HG02870 (cell line): ENCODE data around the gene SLC9A9.

Experiments used
- ATAC-seq: cut with Tn5 transposase; IDR thresholded peaks from one replicate; pipeline ENCODE4 v1.9.1; 2021; ENCODE audit warnings: mild to moderate bottlenecking, moderate library complexity; ENCODE audit not compliant: unreplicated experiment

The SLC9A9 gene

DNA sequence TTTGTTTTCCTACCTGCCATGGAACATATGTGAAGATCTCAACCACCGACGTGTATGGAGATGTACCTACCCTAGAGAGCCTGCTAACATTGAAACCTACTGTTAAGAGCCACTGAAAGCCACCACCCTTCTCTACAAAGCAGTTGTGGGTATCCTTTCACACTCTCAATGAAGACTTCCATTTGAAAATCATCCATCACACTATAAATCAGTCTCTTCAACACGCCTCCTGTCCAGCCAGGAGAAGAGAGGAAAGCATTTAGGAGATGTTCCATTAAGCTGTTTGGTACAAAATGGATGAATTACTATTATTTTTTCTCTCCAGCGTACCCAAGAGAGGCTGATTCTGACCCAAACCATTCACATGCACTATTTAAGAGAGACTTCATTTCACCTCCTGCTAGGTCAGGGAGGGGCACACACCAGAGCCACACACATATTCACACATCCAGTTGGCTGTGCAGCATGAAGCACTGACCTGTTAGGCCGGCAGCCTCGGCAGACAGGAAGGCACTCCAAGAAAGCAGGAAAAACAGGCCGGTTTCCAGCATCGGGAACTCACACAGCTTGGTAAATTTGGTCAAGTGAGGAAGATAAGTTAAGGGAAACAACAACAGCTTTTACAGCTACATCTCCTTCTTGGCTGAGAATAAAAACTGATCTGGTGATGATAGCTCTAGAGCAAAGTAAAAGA is 274.5 kb downstream of the SLC9A9 start:
- ATAC-seq, result no peak

DNA sequence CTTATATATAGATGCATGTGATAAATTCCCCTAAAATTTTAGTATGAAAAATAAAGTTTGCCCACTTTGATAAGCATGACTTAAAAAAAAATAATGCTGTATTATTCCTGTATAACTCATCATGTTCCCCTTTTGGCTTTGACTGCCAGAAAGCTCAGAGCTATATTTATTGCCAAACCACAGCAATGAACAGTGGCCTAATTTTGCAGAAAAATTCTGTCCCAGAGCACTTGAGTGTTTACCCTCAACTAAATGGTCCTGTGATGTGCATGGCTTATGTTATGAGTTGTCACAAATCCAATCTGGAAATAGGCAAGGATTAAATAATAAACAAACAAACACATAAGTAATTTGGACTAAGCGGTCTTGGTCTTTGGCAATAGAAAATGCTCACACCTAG is 276.7 kb downstream of the SLC9A9 start:
- ATAC-seq, result no peak

DNA sequence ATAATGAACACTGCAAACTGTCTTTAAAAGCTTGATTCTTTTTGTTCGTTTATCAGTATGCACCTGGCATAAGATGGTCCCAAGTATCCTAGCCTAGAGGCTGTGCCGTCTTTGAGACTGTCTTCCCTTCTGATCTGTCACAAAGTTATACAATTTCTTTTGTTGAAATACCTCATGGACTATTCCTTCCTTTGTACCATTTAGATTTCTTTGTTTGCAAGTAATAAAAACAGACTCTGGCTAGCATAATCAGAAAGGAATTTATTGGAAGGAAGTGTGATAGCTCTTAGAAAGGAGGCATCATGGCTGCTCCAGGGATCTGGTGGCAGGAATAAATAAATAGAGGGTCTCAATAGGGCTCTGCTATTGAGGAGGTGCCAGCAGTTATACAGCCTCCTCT is 280.4 kb downstream of the SLC9A9 start:
- no peak for ATAC-seq

DNA sequence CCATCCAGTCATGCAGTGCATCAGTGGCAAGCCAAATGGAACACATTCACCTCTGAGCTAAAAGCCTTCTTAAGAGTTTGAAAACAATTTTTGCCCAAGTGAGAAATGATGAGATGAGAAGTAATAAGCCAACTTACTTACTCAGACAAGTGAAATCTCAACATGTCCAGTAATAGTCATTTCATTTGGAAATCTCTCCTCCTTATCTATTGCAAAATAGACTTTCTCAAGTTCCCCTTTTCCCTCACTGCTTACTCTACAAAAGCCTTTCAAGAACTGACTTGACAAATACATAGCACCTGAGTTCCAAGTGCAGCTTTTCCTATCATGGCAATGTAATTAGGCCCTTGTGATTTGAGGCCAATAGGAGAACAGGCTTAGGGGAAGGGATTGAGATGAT is 282.3 kb downstream of the SLC9A9 start:
- ATAC-seq, result no peak

DNA sequence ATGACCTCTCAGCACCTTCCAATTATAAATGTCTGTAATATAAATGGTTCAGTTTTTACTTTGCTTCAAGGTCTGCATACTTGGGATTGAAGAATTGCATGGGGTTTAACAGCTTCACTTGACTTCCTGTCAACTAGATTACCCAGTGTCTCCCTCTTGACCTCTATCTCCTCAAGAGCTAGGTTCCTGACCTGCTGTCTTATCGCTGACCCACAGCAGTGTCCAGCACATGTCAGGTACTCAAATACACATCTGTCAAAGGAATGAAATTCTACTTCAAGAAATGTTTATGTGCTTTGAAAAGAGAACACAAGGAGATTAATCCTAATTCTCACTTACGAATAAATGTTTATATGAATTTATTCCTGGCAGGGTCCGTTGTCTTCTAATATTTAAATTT is 284.5 kb downstream of the SLC9A9 start:
- ATAC-seq, result no peak

DNA sequence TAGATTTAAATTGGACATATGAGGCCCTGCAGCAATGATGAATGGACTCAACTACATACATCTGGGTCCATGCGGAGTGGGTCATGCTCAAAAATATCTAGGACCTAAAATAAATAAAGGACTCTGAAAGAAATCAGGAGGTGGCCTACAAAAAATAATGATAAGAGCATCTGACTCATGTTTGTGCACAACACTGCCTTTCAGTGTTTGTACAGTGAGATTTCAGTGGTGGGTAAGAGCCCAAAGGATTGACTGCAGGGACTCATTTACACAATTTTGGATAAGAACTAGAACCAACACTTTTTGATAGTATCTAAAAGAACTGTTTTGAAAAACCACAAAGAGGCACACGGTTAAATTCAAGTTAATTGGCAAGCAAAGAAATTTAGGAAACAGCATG is 285.5 kb downstream of the SLC9A9 start:
- ATAC-seq, result no peak

DNA sequence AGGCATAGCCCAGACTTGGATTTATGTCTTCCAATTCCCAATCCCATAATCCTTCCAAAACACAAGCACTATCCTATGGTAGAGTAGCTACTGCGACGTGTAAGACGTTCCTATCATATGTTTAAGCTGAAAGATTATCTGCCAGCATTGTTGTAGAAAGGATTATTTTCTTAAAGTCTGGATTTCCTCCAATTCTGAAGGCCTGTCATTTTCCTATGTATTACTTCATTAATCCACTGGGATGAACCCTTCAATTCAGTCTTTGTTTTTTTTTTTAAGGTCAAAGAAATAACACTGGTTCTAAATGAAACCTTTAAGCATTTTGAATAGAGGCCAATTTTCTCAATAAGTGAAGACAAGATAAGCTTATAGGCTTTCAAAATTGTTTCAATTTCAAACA is 289.0 kb downstream of the SLC9A9 start:
- no peak for ATAC-seq

DNA sequence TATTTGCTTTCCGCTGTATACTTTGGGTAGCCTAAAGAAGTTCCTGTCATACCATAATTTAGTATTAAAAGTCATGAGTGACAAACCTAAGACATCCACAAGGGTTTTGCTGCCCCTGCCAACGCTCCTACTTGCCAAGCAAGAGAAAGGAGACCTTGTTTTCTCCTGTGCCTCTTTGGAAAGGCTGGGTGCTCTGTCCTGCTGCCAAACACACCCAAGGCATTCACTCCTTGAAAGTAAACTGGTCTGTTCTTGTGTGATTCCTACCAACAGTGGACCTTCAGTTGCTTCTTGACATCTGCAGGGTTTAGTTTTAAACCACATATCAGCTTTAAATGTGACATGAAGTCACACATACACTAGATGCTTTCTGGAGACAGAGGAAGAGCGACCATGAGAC is 295.4 kb downstream of the SLC9A9 start:
- ATAC-seq, result no peak

DNA sequence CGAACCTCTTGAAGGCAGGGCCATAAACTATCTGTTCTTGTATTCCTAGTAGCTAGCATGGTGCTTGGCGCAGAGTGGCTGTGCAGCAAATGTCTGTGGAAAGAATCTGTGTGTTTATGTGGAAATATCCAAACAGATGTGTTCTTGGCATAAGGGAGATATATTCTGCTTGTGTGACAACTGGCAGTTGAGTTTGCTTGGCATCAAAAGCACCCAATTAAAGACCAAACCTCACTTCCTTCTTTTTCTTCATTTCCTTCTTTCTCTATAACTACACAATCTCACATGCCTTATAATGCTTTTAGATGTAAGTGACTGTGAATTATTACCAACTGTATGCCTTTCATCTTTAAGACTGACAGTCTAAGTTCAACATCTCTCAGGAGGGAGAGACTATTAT is 296.5 kb downstream of the SLC9A9 start:
- ATAC-seq, result no peak

DNA sequence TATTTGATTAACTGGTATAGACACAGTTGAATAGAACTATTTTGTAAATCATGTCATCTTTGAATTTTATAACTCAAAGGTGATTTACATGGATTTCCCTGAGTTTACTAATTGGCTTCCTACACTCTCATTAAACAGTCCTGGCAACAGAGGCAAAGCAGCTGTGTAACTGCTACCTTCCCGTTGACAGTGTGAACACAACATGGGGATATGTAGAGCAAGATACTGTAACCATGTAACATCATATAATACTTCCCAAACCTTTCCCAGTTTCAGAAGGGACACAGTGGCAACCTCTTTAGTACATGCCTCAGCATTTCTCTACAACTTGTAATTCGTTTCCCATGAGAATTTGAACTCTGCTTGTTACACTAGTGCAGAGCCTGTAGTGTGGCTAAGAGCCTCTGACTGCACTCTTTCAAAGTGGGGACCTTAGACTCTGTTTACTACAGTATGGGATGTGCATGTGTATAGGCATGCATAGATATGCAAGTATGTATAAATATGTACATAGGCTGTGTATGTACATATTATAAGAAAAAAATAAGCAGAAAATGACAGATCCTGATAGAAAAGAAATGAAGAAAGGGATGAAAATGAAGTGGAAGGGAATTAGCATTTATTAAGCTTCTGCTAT is 299.3 kb downstream of the SLC9A9 start:
- no peak for ATAC-seq

DNA sequence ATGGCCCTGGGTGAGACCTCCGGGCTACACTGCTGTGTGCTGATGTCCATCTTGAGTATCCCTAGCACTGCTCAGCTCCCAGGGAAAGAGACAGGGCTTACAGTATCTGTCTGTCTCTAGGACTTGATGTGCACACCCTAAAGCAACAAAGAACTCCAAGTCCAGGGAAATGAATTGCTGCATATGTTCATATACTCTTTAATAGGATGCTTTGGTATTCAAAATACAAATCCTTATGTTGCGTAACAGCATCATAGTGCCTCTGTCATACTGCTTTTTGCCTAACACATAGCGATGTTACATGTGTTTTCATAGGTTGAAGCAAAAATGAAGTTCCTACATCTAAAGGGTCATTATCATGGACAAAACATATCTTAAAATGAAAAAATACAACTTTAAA is 299.9 kb downstream of the SLC9A9 start:
- no peak for ATAC-seq

DNA sequence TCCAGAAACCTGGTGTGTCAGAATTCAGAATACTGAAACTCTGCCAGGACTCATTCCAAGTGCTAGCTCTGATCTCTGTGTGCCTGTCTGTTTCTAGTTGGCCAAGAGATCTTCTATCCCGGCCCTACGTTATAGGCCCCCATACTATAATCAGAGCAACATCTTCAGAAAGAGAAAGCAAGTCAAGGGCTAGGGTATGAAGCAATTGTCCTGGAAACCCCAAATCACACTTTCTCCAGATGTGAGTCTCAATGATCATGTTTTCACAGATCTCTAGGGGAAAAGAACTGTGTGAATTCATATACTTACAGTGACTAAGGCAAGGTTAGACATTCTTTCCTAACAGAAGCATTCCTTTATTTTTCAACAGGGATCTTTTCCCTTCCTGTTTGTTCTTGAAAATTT is 309.7 kb downstream of the SLC9A9 start:
- no peak for ATAC-seq

DNA sequence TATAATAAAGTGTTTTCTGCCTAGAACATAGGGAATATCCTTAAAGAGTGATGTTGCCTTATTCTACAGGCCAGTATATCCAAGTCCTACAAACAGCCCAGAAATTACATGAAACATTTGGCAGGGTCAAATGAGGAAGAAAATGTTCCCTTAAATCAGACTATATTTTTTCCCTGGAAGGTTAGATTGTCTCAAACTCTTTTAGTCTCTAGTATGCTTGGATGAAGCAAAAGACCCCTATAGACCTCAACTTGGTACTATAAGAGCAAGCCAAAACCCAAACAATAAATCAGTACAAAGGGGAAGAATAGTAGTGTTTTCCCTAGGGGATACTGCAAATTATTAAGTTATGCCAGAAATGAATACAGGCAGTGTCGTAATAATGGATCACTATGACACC is 310.2 kb downstream of the SLC9A9 start:
- ATAC-seq, result no peak

DNA sequence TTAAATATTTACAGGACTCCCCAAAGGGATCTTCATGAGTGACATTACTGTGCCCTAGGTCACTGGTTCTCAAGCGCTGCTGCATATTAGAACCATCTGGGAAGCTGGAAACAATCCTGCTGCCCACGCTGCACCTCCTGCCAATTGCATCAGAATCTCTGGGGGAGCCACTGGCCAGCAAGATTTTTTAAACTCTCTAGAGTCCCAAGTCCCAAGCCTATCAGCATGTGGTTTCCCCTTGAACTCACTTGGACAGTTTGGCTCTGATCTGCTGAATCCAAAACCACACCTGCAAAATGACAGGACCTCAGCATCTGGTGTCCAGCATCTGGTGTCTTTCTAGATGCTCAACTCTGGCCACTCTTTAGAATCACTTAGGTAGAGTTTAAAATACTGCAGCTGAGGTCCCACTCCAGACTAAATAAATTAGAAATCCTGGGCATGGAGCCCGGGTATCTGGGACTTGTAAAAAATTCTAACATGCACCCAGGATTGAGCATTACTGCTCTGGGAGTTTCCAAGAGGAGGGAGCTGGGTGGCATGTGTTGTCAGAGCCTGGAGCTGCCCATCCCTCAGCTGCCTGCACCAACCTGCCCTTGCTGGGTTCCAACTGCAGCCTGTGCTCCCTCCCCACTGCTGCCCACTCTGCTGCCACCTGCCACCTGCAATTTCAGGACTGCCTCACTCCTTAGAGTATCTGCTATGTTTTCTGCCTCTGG is 311.3 kb downstream of the SLC9A9 start:
- no peak for ATAC-seq

DNA sequence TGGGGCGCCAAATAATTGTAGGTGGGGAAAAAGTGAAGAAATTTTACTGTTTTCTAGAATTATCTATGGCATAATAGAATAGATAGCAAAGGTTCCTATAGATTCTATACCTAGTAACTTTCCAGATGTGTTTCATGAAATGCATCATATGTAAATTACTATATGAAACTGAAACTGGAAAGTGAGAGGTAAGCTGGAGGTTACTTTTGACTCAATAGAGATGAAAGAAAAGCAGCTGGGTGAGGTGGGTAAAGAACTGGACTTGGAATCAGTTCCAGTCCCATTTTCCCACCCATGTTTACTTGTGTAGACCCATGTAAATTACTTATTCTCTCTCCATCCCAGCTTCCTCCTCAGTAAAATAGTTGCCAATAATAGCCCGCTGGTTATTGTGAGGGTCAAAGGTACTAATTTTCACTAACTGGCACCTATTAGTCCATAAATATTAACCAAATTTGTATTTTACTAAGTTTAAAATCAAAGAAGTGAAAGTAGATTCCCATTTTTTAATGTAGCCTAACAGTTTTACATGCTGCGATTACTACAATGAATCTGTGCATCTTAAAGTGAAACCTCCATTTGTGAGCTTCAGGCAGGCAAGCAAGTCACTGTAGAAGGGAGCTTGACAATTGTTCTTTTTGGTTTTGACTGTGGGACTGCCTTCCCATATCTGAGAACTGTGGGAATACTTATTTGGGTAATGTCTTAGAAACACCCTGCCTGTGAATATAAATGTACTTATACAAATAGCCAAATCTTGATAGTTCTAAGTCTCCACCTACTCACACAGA is 312.1 kb downstream of the SLC9A9 start:
- peak; percentile 88 for ATAC-seq

DNA sequence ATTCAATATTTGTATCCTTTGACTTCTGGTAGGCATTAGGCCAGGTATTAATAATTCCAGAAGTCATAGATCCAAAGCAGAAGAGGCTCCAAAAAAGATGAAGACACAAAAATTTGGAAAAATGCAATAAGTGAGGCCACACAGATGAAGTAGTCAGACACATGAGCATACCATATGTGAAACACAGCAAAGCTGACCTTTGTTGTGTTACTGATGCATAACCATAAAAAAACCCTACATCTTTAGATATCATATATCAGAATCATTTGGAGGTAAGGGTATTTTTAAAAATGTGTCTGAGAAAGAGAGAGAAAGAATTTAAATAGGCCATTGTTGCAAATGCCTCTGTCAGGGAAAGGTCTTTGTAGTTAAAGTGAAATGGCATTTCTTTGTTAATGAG is 314.9 kb downstream of the SLC9A9 start:
- no peak for ATAC-seq

DNA sequence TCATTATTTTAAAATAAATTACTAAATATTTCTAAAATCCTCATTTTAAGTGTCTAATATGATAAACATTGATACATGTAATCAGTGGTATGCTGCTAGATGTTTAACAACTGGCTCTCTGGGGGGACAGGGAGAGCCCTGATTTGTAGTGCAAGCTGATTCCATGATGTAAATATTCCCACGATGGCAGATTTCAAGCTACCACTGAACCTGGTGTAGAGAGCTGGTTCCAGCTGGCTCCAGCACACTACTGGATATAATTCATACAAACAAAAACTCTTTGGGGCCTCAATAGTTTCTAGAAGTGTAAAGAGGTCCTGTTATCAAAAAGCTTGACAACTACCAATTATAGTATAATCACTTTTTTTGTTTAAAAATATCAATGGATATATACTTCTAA is 316.2 kb downstream of the SLC9A9 start:
- no peak for ATAC-seq

DNA sequence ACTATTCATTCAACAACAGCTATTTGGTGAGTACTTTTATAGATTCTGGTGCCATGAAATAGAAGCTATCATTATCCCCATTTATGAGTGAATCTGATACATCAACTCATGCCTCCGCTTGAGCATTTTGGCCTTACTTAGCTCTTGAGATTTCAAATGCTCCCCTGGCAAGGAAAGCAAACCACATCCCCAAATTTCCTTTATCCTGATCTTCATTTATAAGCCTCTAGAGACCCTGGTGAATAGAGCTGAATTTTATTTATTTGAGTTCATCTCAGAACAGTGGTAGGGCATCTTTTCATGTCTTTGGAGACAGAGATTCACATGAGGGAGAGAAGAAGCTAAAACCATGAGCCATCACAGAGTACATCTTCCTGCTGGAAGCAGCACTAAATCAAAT is 317.2 kb downstream of the SLC9A9 start:
- ATAC-seq, result no peak

DNA sequence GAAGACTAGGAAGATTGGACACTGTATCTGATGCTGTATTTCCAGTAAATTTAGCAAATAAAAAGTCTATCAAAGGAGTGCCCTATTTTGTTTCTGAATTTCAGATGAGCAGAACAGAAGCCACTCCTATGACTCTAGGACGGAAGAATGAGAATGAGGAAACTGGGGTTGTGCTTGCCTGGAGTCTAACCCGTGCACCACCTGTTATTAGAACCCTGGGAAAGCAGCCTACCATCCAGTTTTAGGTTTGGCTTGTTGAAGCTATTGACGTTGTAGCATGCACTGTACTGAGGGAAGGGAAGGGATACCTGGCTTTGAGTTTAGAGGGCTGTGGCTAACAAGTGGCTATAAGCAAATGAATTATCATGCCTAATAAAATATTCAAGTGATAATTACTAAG is 318.5 kb downstream of the SLC9A9 start:
- ATAC-seq, result no peak

DNA sequence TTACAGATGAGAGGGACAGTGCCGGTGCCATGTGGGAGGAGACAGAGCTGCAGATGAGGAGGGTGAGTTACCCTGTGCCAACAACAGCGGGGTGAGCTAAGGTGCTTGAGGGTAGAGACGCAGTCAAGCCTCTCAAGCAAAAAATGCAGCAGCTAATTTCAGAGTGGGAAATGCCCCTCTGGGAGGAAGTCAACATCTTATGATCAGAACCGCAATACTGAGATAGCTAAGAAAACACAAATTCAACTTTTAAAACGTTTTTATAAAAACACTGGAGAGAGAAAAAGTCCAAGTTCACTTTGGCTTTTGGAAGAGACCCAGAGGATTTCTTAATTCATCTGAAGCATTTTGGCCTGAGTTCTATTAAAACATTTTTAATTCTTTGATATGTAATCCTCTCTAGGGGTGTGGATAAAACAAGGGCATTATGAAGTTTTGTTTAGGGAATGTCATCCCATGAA is 319.2 kb downstream of the SLC9A9 start:
- ATAC-seq, result no peak

DNA sequence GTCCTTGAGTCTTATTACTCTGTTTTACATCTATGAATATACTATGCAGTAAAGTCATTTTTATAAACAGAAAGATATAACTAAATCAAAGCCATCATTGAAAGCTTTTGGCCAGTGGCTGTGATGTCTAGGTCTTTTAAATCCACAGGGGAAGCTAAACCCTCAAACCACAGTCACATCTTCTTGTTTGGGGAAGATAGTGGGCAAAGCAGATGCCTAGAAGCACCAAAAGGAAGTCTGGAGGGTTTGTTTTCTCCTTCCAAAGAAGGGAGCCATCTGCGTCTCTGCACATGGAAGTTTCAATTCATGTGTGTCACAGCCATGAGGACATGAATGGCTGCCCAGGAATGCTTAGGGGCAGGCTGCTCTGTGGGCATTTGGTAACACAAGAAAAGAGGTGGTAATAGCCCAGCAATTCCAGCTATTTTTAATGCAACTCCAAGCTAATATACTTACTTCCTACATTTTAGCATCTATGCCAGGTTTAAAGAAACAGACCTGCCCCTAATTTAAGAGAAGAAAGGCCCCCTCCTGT is 322.2 kb downstream of the SLC9A9 start:
- ATAC-seq, result no peak
